Astrocyte of the cerebellum (primary cell): ENCODE results near the gene MCM10.

Experiments used
- DNase-seq: peaks from one replicate; pipeline ENCODE4 v3.0.0-alpha.2; 2011; ENCODE audit warnings: low read depth
- H3K4me3 ChIP-seq: 2 replicates; pipeline ENCODE4 v1.5.1; 2011; ENCODE audit warnings: mild to moderate bottlenecking, low read depth, low read length, moderate library complexity
- CTCF ChIP-seq: IDR thresholded peaks from 2 replicates; pipeline ENCODE4 v1.5.1; 2012; ENCODE audit warnings: low read length, low read depth, moderate library complexity, mild to moderate bottlenecking; ENCODE audit errors: missing control alignments
- in situ Hi-C: cut with HindIII; loops from 2 replicates; pipeline ENCODE4 v1.10.0; 2017; ENCODE audit warnings: low sequenced_read_pairs

Gene MCM10

GRCh38 chr10:13120786-13121499 lies 40.4 kb upstream of the MCM10 start:
- TF ChIP-seq CTCF: no peak
- no peak for DNase-seq
- H3K4me3 ChIP-seq: no peak overlapping the region
- in situ Hi-C loops: no loop called here

- TF ChIP-seq CTCF: no peak
- in situ Hi-C loops: no loop called here
- DNase-seq: no peak
- H3K4me3 ChIP-seq: no peak overlapping the region
These were observed 39.9 kb upstream of the MCM10 start for GRCh38 chr10:13121500-13121854.

DNA sequence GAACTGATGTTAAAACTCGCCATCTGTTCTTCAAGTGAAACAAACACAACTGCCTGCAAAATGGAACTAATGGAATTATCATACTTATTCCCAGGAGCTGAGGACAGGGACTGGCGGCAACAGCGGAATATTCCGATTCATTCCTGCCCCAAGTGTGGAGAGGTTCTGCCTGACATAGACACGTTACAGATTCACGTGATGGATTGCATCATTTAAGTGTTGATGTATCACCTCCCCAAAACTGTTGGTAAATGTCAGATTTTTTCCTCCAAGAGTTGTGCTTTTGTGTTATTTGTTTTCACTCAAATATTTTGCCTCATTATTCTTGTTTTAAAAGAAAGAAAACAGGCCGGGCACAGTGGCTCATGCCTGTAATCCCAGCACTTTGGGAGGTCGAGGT lies 24.7 kb upstream of the MCM10 start:
- DNase-seq: no peak
- H3K4me3 ChIP-seq: no peak overlapping the region
- no peak for TF ChIP-seq CTCF
- in situ Hi-C loops: no loop called here

GRCh38 chr10:13139150-13139549 lies 22.2 kb upstream of the MCM10 start:
- H3K4me3 ChIP-seq: no peak overlapping the region
- in situ Hi-C loops: no loop called here
- DNase-seq: no peak
- no peak for TF ChIP-seq CTCF

GRCh38 chr10:13139676-13140075 lies 21.7 kb upstream of the MCM10 start:
- TF ChIP-seq CTCF: no peak
- in situ Hi-C loops: loop anchor here (5.0 kb wide), 1 partner anchor 53 kb away; no protein-coding TSS in a partner anchor
- no peak overlapping the region for H3K4me3 ChIP-seq
- no peak for DNase-seq

- H3K4me3 ChIP-seq: no peak overlapping the region
- DNase-seq: no peak
- in situ Hi-C loops: loop anchor here (5.0 kb wide), 1 partner anchor 52 kb away; no protein-coding TSS in a partner anchor
- no peak for TF ChIP-seq CTCF
These were observed 20.6 kb upstream of the MCM10 start for GRCh38 chr10:13140627-13141190.
